Fibroblast of villous mesenchyme (primary cell): ENCODE measurements around the gene HRC. TPM values are rescaled to one million over a fixed set of nuclear protein-coding genes. Genes with fewer than 3 reads are reported as not detected.

Source experiments
- DNase-seq: peaks from one replicate; pipeline ENCODE4 v3.0.0-alpha.2; 2010; ENCODE audit warnings: low read depth
- H3K4me3 ChIP-seq: 2 replicates; pipeline ENCODE4 v1.5.1; 2011; ENCODE audit warnings: low read depth, mild to moderate bottlenecking, low read length
- CTCF ChIP-seq: IDR thresholded peaks from 2 replicates; pipeline ENCODE4 v1.5.1; 2012; ENCODE audit warnings: low read depth, mild to moderate bottlenecking, low read length; ENCODE audit not compliant: insufficient read depth
- total RNA-seq: library from RNA; depleted of rRNA; stranded (reverse); fragments of >200 nt; gene quantifications from 2 replicates; pipeline ENCODE4 v1.2.3, GENCODE V29; 2012

Gene HRC
- total RNA-seq, result under 0.01 TPM in 1 of 2 replicates, not detected in the other

GRCh38 chr19:49155005-49155819 lies at the start of gene HRC:
TSS of gene HRC (minus strand) at chr19:49155396. CDS start at chr19:49155237, 159 bp downstream.
- DNase-seq, result no peak
- no peak within 1 kb of the TSS for H3K4me3 ChIP-seq
- no peak for TF ChIP-seq CTCF

GRCh38 chr19:49201042-49201441 lies 45.8 kb upstream of the HRC start:
- TF ChIP-seq CTCF, result no peak
- DNase-seq, result no peak
- H3K4me3 ChIP-seq, result no peak overlapping the region

- DNase-seq, result no peak
These were observed 45.2 kb upstream of the HRC start for GRCh38 chr19:49200238-49200862.

GRCh38 chr19:49196527-49197240 lies 41.5 kb upstream of the HRC start:
- TF ChIP-seq CTCF, result no peak
- DNase-seq, result no peak
- H3K4me3 ChIP-seq, result no peak overlapping the region

More at GRCh38 chr19:49200238-49200862, 45.2 kb upstream of the HRC start:
- no peak overlapping the region for H3K4me3 ChIP-seq
- TF ChIP-seq CTCF, result no peak

- TF ChIP-seq CTCF, result no peak
- H3K4me3 ChIP-seq, result no peak overlapping the region
These were observed 39.2 kb upstream of the HRC start for GRCh38 chr19:49194408-49194807.

GRCh38 chr19:49193822-49194394 lies 38.7 kb upstream of the HRC start:
- no peak overlapping the region for H3K4me3 ChIP-seq
- no peak for TF ChIP-seq CTCF
- no peak for DNase-seq

More at GRCh38 chr19:49194408-49194807, 39.2 kb upstream of the HRC start:
- no peak for DNase-seq
